LoVo (cell line): Measurements from ENCODE around the gene OR4C15.

Experiments used
- DNase-seq: peaks from one replicate; pipeline ENCODE4 v3.0.0-alpha.2; 2016; ENCODE audit warnings: low spot score

Gene OR4C15

GRCh38 chr11:55554169-55554568 is at the start of gene OR4C15:
Gene OR4C15, plus strand, starts transcription at chr11:55554469. Its CDS starts 0 bp downstream, at chr11:55554469.
- no peak for DNase-seq

- no peak for DNase-seq
These were observed 17.6 kb downstream of the OR4C15 start, which contains the start of gene OR4C16 for GRCh38 chr11:55571828-55572227. Gene OR4C16, plus strand, starts transcription at chr11:55572128. Its CDS starts 0 bp downstream, at chr11:55572128.

GRCh38 chr11:55572548-55572947 is 18.3 kb downstream of the OR4C15 start:
- DNase-seq, result no peak
